Heart right ventricle (tissue), 16 donors: Measurements from ENCODE around the gene GPRIN2. TPM values are rescaled to one million over a fixed set of nuclear protein-coding genes. Genes with fewer than 3 reads are reported as not detected.

Source experiments
- ATAC-seq, 8 donors: fragments of 200-7000 bp; cut with Tn5 transposase; one replicate each; pipeline ENCODE4 v1.9.1; 2020; ENCODE audit warnings: mild to moderate bottlenecking in 8 of 8, moderate library complexity in 8 of 8, moderate number of reproducible peaks in 1 of 8
- DNase-seq, 2 donors: peaks; one replicate each; pipeline ENCODE4 v3.0.0-alpha.2; 2020
- H3K27ac ChIP-seq, 10 donors: fragments of 200-600 bp; sonication (generic) in 2 of 10; one replicate each; pipeline versions ENCODE4 v1.5.0 to v1.8.0; 2020 to 2022; ENCODE audit warnings: mild to moderate bottlenecking in 3 of 10
- H3K27me3 ChIP-seq, 7 donors: fragments of 200-600 bp; one replicate each; pipeline ENCODE4 v1.8.0; 2021 to 2022; ENCODE audit warnings: mild to moderate bottlenecking in 2 of 7
- H3K36me3 ChIP-seq, 9 donors: fragments of 200-600 bp; sonication (generic) in 1 of 9; one replicate each; pipeline versions ENCODE4 v1.5.0 to v1.8.0; 2020 to 2022; ENCODE audit warnings: mild to moderate bottlenecking in 2 of 9
- H3K4me1 ChIP-seq, 9 donors: fragments of 200-600 bp; sonication (generic) in 1 of 9; one replicate each; pipeline versions ENCODE4 v1.5.0 to v1.8.0; 2020 to 2022; ENCODE audit warnings: mild to moderate bottlenecking in 4 of 9
- H3K4me3 ChIP-seq, 10 donors: fragments of 200-600 bp; sonication (generic) in 2 of 10; one replicate each; pipeline versions ENCODE4 v1.5.0 to v1.8.0; 2020 to 2022; ENCODE audit warnings: mild to moderate bottlenecking in 7 of 10, moderate library complexity in 2 of 10
- H3K9me3 ChIP-seq, 11 donors: fragments of 200-600 bp in 10 of 11; sonication (generic) in 2 of 11; one replicate each; pipeline versions ENCODE4 v1.5.0 to v1.8.0; 2013 to 2022; ENCODE audit warnings: mild to moderate bottlenecking in 2 of 11, control low read depth in 1 of 11, moderate library complexity in 1 of 11
- CTCF ChIP-seq, 9 donors: fragments of 200-600 bp; sonication (generic) in 2 of 9; IDR thresholded peaks; one replicate each; pipeline versions ENCODE4 v1.5.0 to v1.8.0; 2021 to 2022; ENCODE audit warnings: antibody characterized with exemption in 9 of 9, mild to moderate bottlenecking in 5 of 9, moderate library complexity in 1 of 9
- WGBS, 2 donors: extraction: QIAGEN DNeasy Blood & Tissue Kit; methylation state at CpG; one replicate each; pipeline ENCODE4 v1.1.7; 2013; ENCODE audit warnings: inconsistent platforms in 1 of 2; 5-methylcytosine and 5-hydroxymethylcytosine counted together
- intact Hi-C, 10 donors: fragments of 100-400 bp; cut with DNase I; formaldehyde crosslinking; loops; one replicate each; pipeline versions ENCODE4 v1.11.1 to v1.14.2; 2022
- polyA plus RNA-seq, 2 donors: library from polyadenylated mRNA; stranded (reverse); fragments of 200-250 nt; gene quantifications; one replicate each; pipeline ENCODE4 v1.2.3, GENCODE V29; 2013
- total RNA-seq, 10 donors: library from RNA; stranded (reverse); fragmentation: NEBNext Ultra II Directional in 3 of 10; extraction: Animal tissue kit (Norgen Biotek cat#: 25700) in 3 of 10; gene quantifications; one replicate each; pipeline versions ENCODE4 v1.2.1 to v1.2.4, GENCODE V29; 2021 to 2023
- donor health status: Arrhythmogenic right ventricular cardiomyopathy.
- donor health status: ischemic (EF 13 %, LVEDD 7.1; RV severe dilation, severe dysfunction).
- donor health status: healthy with polysubstance abuse.
- donor health status: DM: no; HTN: yes; CAD: no.
- donor health status: DM: no; HTN: no; CAD: no.
- donor health status: ischemic (EF 25% LVEDD 6.9; RV normal size, moderate dysfunction).
- donor health status: ischemic (EF 25% LVEDD 5.7; RV mildly dilated, moderate dysfunction).
- donor health status: healthy.
- donor health status: DM: yes; HTN: yes; CAD: no.
- donor health status: Ischemic cardiomyopathy.
- donor health status: ischemic (EF 35%, LVEDD 5.7; RV mildly dilated, moderate dysfunction).
- donor health status: nonischemic (EF 11% LVEDD 7.7; RV severe dilation, severe dysfunction).
- donor health status: DM: yes; HTN: yes; CAD: no.
- donor health status: PGD.
- donor health status: ischemic (EF 29% LVEDD 5.4; RV normal size, mild dysfunction).
- donor health status: nonischemic (EF 23%, LVEDD 6.1; RV moderate dilation, normal function).

The GPRIN2 gene
- total and polyA plus RNA-seq, 12 donors, result 0.13 TPM; not detected in 11

DNA sequence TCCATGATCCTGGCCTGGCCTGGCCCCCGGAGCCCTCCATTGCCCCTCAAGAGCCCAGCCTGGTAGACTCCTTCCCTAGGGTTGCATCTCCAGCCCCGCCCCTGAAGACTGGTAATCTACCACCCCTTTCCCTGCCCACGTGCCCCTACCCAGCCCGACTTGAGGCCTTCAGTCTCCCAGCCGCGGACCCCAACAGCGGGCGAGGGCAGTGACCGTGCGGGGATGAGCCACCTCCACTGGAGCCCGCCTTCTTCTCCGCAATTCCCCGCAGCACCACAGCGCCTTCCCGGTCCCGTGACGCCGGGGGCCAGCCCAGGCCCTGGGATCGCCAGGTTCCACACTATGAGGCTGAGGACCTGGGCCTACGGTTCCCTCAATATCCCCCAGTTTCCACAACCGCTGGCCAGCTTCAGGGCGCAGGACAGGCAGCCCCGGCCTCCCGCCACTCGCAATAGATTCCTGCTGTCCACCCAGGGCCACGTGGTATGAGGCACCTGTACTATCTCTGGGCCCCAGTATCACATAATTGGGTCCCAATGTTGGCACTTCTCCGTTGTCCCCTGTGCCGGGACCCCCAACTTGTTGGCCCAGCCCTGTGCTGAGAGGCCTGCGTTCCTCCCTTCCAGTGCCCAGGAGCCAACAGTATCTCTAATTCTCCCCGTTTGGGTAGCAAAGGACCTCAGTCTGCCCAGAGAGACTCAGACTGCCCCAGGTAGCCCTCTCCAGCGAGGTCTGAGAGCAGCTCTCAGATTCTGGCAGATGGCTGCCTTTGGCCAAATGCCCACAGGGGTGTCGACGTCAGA lies 1.1 kb upstream of the GPRIN2 start:
- ATAC-seq (peak in 2 of 8 donors; percentile 9 to 20), DNase-seq (peak in 1 of 2 donors; percentile 5)
- 86% methylated on average over 33 of the region's 33 CpGs for WGBS, 2 donors
- no peaks in the 10 kb centered on the region for H3K36me3 ChIP-seq
- H3K27me3 ChIP-seq, result peaks cover 30 to 87% (median 85%) of the 10 kb centered on the region in 7 donors
- H3K4me1 ChIP-seq, result peaks cover 0 to 9% (median 7%) of the 10 kb centered on the region in 9 donors
- no peak for TF ChIP-seq CTCF (IDR thresholded peaks at IDR 0.05)
- no peak overlapping the region for H3K4me3 ChIP-seq
- H3K27ac ChIP-seq, result no peak overlapping the region
- intact Hi-C loops, result no loop called here
- H3K9me3 ChIP-seq, result no peaks in the 10 kb centered on the region

DNA sequence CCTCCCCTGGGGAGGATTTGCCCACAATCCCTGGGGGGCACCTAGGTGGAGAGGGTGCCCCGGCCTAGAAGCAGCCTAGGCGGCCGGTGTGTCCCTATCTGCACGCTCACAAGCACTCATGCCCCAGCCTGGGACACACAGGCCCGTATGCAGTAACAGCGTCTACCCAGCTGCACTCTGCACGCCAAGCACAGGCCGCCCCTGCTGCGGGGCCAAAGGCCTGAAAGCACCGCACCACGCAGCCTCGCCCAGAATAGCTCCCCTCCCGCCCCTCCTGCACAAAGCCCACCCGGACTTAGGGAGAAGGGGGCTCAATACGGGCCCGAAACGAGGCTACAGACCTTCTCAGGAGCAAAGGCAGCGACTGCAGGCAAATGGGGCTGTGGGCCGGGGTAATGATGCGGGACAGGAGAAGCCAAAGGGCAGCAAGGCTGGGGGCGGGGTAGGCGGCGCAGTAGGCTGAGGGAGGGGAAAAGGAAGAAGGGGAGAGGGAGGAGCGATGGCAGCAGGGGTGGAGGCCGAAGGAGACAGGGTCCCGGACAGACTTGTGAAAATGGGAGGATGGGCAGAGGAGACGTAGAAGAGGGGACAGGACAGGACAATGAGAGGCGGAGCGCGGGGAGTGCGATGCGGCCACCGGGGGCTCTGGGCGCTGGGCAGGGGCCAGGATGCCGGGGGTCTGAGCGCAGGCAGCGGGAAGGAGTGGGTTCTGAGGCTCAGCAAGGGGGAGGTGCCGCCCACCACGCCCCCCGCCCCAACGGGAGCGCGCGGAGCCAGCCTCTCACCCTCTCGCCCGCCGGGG lies 544 bp downstream of the GPRIN2 start:
- 21 to 25% methylated on average over 47 of the region's 47 CpGs for WGBS, 2 donors
- intact Hi-C loops, result no loop called here
- peak in 1 of 8 donors; percentile 13 for ATAC-seq

GRCh38 chr10:46555366-46555712 lies 1.1 kb downstream of the GPRIN2 start:
- H3K27me3 ChIP-seq, result peaks cover 30 to 98% (median 89%) of the 10 kb centered on the region in 7 donors
- H3K9me3 ChIP-seq, result no peaks in the 10 kb centered on the region
- intact Hi-C loops, result no loop called here
- H3K36me3 ChIP-seq, result no peaks in the 10 kb centered on the region
- no peak for ATAC-seq
- DNase-seq, result no peak
- H3K4me1 ChIP-seq, result peaks cover 0 to 9% (median 7%) of the 10 kb centered on the region in 9 donors
- no peak overlapping the region for H3K4me3 ChIP-seq
- TF ChIP-seq CTCF (IDR thresholded peaks at IDR 0.05), result no peak
- no peak overlapping the region for H3K27ac ChIP-seq
- WGBS, 2 donors, result 74 to 79% methylated on average over 4 of the region's 4 CpGs

More for the DNA sequence above, 544 bp downstream of the GPRIN2 start:
- Histone ChIP-seq H3K4me1 (peaks cover 0 to 9% (median 7%) of the 10 kb centered on the region in 9 donors), H3K36me3 (no peaks in the 10 kb centered on the region), H3K27ac (no peak overlapping the region), H3K4me3 (peak overlapping the region; percentile 7 to 48 (median 36)), H3K27me3 (peaks cover 30 to 99% (median 94%) of the 10 kb centered on the region in 7 donors), H3K9me3 (no peaks in the 10 kb centered on the region)
- TF ChIP-seq CTCF (IDR thresholded peaks at IDR 0.05), result no peak
- DNase-seq, result no peak

- intact Hi-C loops, result no loop called here
- Histone ChIP-seq H3K36me3 (no peaks in the 10 kb centered on the region), H3K4me3 (no peak overlapping the region), H3K27me3 (peaks cover 30 to 98% (median 78%) of the 10 kb centered on the region in 7 donors), H3K9me3 (no peaks in the 10 kb centered on the region), H3K27ac (no peak overlapping the region), H3K4me1 (peaks cover 0 to 9% (median 7%) of the 10 kb centered on the region in 9 donors)
- ATAC-seq (no peak), DNase-seq (peak in 1 of 2 donors; percentile 3)
- WGBS, 2 donors, result 90 to 93% methylated on average over 7 of the region's 7 CpGs
- TF ChIP-seq CTCF (IDR thresholded peaks at IDR 0.05), result no peak
Measured at GRCh38 chr10:46554166-46554781, 2.2 kb downstream of the GPRIN2 start.
